HCT116 (cell line): ENCODE data around the gene ACOT7. TPM values are rescaled to one million over a fixed set of nuclear protein-coding genes. Genes with fewer than 3 reads are reported as not detected.

Source experiments
- ATAC-seq: fragments of 200-7000 bp; cut with Tn5 transposase; 2 replicates; pipeline ENCODE4 v1.9.1; 2020; ENCODE audit warnings: mild to moderate bottlenecking, moderate library complexity
- BruUV-seq: library from RNA; stranded (reverse); fragments of 400-500 nt; replicated peaks from 2 replicates; lab custom pipeline; 2021; lab: Mats Ljungman, UMichigan
- CTCF ChIA-PET: fragments of 300-600 bp; sonication (Branson Sonifier 250); formaldehyde crosslinking; loops from one replicate; lab custom pipeline; 2021; ENCODE audit warnings: antibody characterized with exemption; lab: Charles Lee
- POLR2A ChIA-PET: fragments of 300-600, 350-600 bp; sonication (Branson Sonifier 250); formaldehyde crosslinking; loops from one replicate; lab custom pipeline; 2021; ENCODE audit warnings: antibody characterized with exemption; lab: Charles Lee
- RAD21 ChIA-PET, 2 experiments: fragments of 300-600 bp; sonication (Branson Sonifier 250); formaldehyde crosslinking; loops; one replicate each; lab custom pipeline; 2023; ENCODE audit warnings: low total read pairs in 2 of 2; ENCODE audit not compliant: uncharacterized antibody in 2 of 2, unreplicated experiment in 2 of 2, low non-redundant PET in 1 of 2; lab: Charles Lee
- DNase-seq: peaks from one replicate; pipeline ENCODE4 v3.0.0-alpha.2; 2010; ENCODE audit warnings: low read depth, low spot score
- H2AFZ ChIP-seq: fragments of 200-600 bp; shearing (Covaris generic), sonication (generic); 2 replicates; pipeline ENCODE4 v1.6.1; 2017; ENCODE audit warnings: low read depth, mixed run types, mixed read lengths, antibody characterized with exemption, low read length; ENCODE audit not compliant: poor library complexity, severe bottlenecking
- H3K27ac ChIP-seq: 2 replicates; pipeline ENCODE4 v1.5.1; 2012; ENCODE audit warnings: low read depth, low read length
- H3K27me3 ChIP-seq: fragments of 200-600 bp; sonication (generic); 2 replicates; pipeline ENCODE4 v1.6.1; 2016; ENCODE audit warnings: mixed run types, low read length, mixed read lengths; ENCODE audit not compliant: insufficient read depth
- H3K36me3 ChIP-seq, 2 experiments: fragments of 200-500 bp in 1 of 2; fragments of 200-600 bp in 1 of 2; sonication (Bioruptor generic) in 1 of 2; sonication (generic) in 1 of 2; 2 replicates each; pipeline versions ENCODE4 v1.5.1 to v1.6.1; 2014 to 2016; ENCODE audit warnings: low read length in 2 of 2, inconsistent platforms in 1 of 2, mixed read lengths in 1 of 2, mixed run types in 1 of 2; ENCODE audit not compliant: insufficient read depth in 2 of 2, control insufficient read depth in 1 of 2
- H3K4me1 ChIP-seq, 2 experiments: fragments of 200-600 bp in 1 of 2; sonication (generic) in 1 of 2; 2 replicates each; pipeline versions ENCODE4 v1.5.1 to v1.6.1; 2012 to 2017; ENCODE audit warnings: low read length in 2 of 2, inconsistent platforms in 1 of 2, mild to moderate bottlenecking in 1 of 2, mixed read lengths in 1 of 2, mixed run types in 1 of 2, moderate library complexity in 1 of 2; ENCODE audit not compliant: insufficient read depth in 2 of 2, control insufficient read depth in 1 of 2
- H3K4me2 ChIP-seq: fragments of 200-600 bp; sonication (generic); 2 replicates; pipeline ENCODE4 v1.6.1; 2017; ENCODE audit warnings: mixed run types, low read length, mixed read lengths
- H3K4me3 ChIP-seq, 2 experiments: fragments of 200-600 bp in 1 of 2; sonication (generic) in 1 of 2; replicated peaks in 1 of 2; 2 replicates each; pipeline ENCODE4 v1.5.1; 2011 to 2016; ENCODE audit warnings: low read length in 2 of 2, control low read depth in 1 of 2, low read depth in 1 of 2, mild to moderate bottlenecking in 1 of 2, mixed read lengths in 1 of 2, mixed run types in 1 of 2
- H3K79me2 ChIP-seq: fragments of 200-600 bp; sonication (generic); 2 replicates; pipeline ENCODE4 v1.6.1; 2017; ENCODE audit warnings: mild to moderate bottlenecking, mixed run types, low read length, moderate library complexity, mixed read lengths; ENCODE audit not compliant: insufficient read depth
- H3K9ac ChIP-seq: fragments of 200-600 bp; sonication (generic); 2 replicates; pipeline ENCODE4 v1.6.1; 2016; ENCODE audit warnings: low read length, mixed read lengths
- H3K9me2 ChIP-seq: fragments of 200-600 bp; sonication (generic), shearing (Covaris generic); 2 replicates; pipeline ENCODE4 v1.6.1; 2017; ENCODE audit warnings: mixed run types, mild to moderate bottlenecking, moderate library complexity; ENCODE audit not compliant: insufficient read depth
- H3K9me3 ChIP-seq, 2 experiments: fragments of 200-500 bp in 1 of 2; fragments of 200-600 bp in 1 of 2; sonication (Bioruptor generic) in 1 of 2; sonication (generic) in 1 of 2; 2 replicates each; pipeline ENCODE4 v1.6.1; 2014 to 2017; ENCODE audit warnings: low read length in 2 of 2, mixed read lengths in 2 of 2, inconsistent platforms in 1 of 2, low read depth in 1 of 2, mild to moderate bottlenecking in 1 of 2, mixed run types in 1 of 2, moderate library complexity in 1 of 2; ENCODE audit not compliant: control insufficient read depth in 1 of 2, insufficient read depth in 1 of 2
- H4K20me1 ChIP-seq: fragments of 200-600 bp; sonication (generic), shearing (Covaris generic); 2 replicates; pipeline ENCODE4 v1.6.1; 2017; ENCODE audit warnings: mixed run types, mild to moderate bottlenecking, moderate library complexity; ENCODE audit not compliant: insufficient read depth
- EGR1 ChIP-seq: IDR thresholded peaks from 2 replicates; pipeline ENCODE4 v1.6.1; 2012; ENCODE audit warnings: low read depth
- EZH2 ChIP-seq: fragments of 200-600 bp; sonication (generic); IDR thresholded peaks from 2 replicates; pipeline ENCODE4 v1.6.1; 2017; ENCODE audit warnings: antibody characterized with exemption, mixed run types
- JUND ChIP-seq: IDR thresholded peaks from 2 replicates; pipeline ENCODE4 v1.6.1; 2012
- POLR2AphosphoS5 ChIP-seq: IDR thresholded peaks from 2 replicates; pipeline ENCODE4 v1.6.1; 2011; ENCODE audit warnings: mild to moderate bottlenecking, low read depth, low read length, moderate library complexity
- SIN3A ChIP-seq: IDR thresholded peaks from 2 replicates; pipeline ENCODE4 v1.6.1; 2012; ENCODE audit warnings: low read depth
- TCF7L2 ChIP-seq: IDR thresholded peaks from 2 replicates; pipeline ENCODE4 v1.7.0; 2011; ENCODE audit warnings: borderline replicate concordance, inconsistent platforms; ENCODE audit not compliant: insufficient read depth, insufficient read length; ENCODE audit errors: extremely low read depth
- ZFX ChIP-seq: fragments of 450-650 bp; IDR thresholded peaks from 2 replicates; pipeline ENCODE4 v1.6.1; 2017
- ZNF274 ChIP-seq: fragments of 200-500 bp; sonication (Bioruptor generic); IDR thresholded peaks from 2 replicates; pipeline ENCODE4 v1.6.1; 2014; ENCODE audit warnings: mild to moderate bottlenecking, low read depth, low read length, inconsistent platforms
- intact Hi-C: fragments of 100-400 bp; cut with micrococcal nuclease; formaldehyde crosslinking; loops from 2 replicates; pipeline ENCODE4 v1.10.0; 2022
- total RNA-seq: library from RNA; stranded (reverse); gene quantifications from one replicate; pipeline ENCODE4 v1.2.1, GENCODE V29; 2021; ENCODE audit not compliant: unreplicated experiment
- TF ChIP-seq, protein P1 (sequence below): IDR thresholded peaks from 2 replicates; pipeline ENCODE4 v1.6.1; 2012
- TF ChIP-seq, protein P2 (sequence below): IDR thresholded peaks from 2 replicates; pipeline ENCODE4 v1.6.1; 2012; ENCODE audit warnings: low read depth

The ACOT7 gene
- total RNA-seq, 1 experiment from 2014 or later = 162 TPM

DNA sequence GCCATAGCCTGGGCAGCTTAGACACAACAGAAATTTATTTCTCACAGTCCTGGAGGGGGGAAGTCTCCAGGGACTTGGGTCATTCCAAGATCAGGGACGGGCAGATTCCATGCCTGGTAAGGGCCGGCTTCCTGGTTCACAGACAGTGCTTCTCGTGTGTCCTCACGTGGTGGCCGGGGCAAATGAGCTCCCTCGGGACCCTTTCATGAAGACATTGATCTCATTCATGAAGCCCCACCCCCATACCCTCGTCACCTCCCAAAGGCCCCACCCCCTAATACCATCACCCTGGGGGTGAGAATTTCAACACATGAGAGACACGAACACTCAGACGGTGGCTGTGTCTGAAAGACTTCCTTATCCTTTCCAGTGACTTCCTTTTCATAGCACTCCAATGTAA, 51.5 kb downstream of the ACOT7 start:
- no peaks in the 10 kb centered on the region for H3K9me2 ChIP-seq
- peaks cover 13% of the 10 kb centered on the region; the same call in 1 of the 2 replicates for H3K79me2 ChIP-seq
- intact Hi-C loops = loop anchor here (2.0 to 10.0 kb wide), 2 partner anchors 233 to 287 kb away; no protein-coding TSS in a partner anchor
- no peak for DNase-seq
- ChIA-PET CTCF (interaction anchor here (4.7 kb wide), 1 partner anchor 96 kb away, joined by 29 read pairs; no protein-coding TSS in a partner anchor), RAD21 (no interaction called here), POLR2A (no interaction called here)
- no peaks in the 10 kb centered on the region for H3K27me3 ChIP-seq
- peaks cover 4 to 7% of the 10 kb centered on the region in 2 experiments; a peak in 2 of 4 replicates for H3K4me1 ChIP-seq
- H3K9me3 ChIP-seq = no peaks in the 10 kb centered on the region
- H3K9ac ChIP-seq = no peak overlapping the region
- H2AFZ ChIP-seq = no peak overlapping the region
- H3K36me3 ChIP-seq = no peaks in the 10 kb centered on the region; a peak in 1 of 4 replicates
- no peak for ATAC-seq
- H3K4me2 ChIP-seq = no peak overlapping the region
- TF ChIP-seq EGR1 (no peak), TCF7L2 (no peak), EZH2 (no peak), SIN3A (no peak), ZFX (no peak), ZNF274 (no peak), POLR2AphosphoS5 (no peak), JUND (no peak)
- TF ChIP-seq, protein P1, sequence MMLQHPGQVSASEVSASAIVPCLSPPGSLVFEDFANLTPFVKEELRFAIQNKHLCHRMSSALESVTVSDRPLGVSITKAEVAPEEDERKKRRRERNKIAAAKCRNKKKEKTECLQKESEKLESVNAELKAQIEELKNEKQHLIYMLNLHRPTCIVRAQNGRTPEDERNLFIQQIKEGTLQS = no peak
- TF ChIP-seq, protein P2, sequence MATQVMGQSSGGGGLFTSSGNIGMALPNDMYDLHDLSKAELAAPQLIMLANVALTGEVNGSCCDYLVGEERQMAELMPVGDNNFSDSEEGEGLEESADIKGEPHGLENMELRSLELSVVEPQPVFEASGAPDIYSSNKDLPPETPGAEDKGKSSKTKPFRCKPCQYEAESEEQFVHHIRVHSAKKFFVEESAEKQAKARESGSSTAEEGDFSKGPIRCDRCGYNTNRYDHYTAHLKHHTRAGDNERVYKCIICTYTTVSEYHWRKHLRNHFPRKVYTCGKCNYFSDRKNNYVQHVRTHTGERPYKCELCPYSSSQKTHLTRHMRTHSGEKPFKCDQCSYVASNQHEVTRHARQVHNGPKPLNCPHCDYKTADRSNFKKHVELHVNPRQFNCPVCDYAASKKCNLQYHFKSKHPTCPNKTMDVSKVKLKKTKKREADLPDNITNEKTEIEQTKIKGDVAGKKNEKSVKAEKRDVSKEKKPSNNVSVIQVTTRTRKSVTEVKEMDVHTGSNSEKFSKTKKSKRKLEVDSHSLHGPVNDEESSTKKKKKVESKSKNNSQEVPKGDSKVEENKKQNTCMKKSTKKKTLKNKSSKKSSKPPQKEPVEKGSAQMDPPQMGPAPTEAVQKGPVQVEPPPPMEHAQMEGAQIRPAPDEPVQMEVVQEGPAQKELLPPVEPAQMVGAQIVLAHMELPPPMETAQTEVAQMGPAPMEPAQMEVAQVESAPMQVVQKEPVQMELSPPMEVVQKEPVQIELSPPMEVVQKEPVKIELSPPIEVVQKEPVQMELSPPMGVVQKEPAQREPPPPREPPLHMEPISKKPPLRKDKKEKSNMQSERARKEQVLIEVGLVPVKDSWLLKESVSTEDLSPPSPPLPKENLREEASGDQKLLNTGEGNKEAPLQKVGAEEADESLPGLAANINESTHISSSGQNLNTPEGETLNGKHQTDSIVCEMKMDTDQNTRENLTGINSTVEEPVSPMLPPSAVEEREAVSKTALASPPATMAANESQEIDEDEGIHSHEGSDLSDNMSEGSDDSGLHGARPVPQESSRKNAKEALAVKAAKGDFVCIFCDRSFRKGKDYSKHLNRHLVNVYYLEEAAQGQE = no peak
- BruUV-seq = no TSS peak
- H3K27ac ChIP-seq = no peak overlapping the region
- no peak overlapping the region for H3K4me3 ChIP-seq
- peaks cover 8% of the 10 kb centered on the region; the same call in 1 of the 2 replicates for H4K20me1 ChIP-seq
